ENCODE results near the gene DCST2. TPM values are rescaled to one million over a fixed set of nuclear protein-coding genes. Genes with fewer than 3 reads are reported as not detected.

The DCST2 gene
- total RNA-seq, 6 experiments from 2014 or later: 0.08 to 0.14 TPM; not detected in 4

GRCh38 chr1:155030899-155031298 lies 2.7 kb downstream of the DCST2 start:
- H3K27ac Mint-ChIP-seq: no peak overlapping the region
- H3K9me3 Mint-ChIP-seq: no peaks in the 10 kb centered on the region

GRCh38 chr1:155030243-155030795 lies 3.3 kb downstream of the DCST2 start:
- Mint-ChIP-seq H3K4me3 (no peak overlapping the region), H3K9me3 (no peaks in the 10 kb centered on the region), H3K27ac (no peak overlapping the region), H3K36me3 (ENCODE audit: low read depth) (no peaks in the 10 kb centered on the region), H3K4me1 (ENCODE audit: low read depth) (peaks cover 6% of the 10 kb centered on the region; the same call in 1 of the 2 replicates), H3K27me3 (ENCODE audit: insufficient read depth) (peaks cover 37% of the 10 kb centered on the region)
- TF ChIP-seq CTCF (IDR thresholded peaks at IDR 0.05): no peak
- no peak for DNase-seq

More at GRCh38 chr1:155030899-155031298, 2.7 kb downstream of the DCST2 start:
- Mint-ChIP-seq H3K27me3 (ENCODE audit: insufficient read depth) (peaks cover 37% of the 10 kb centered on the region), H3K4me3 (no peak overlapping the region), H3K4me1 (ENCODE audit: low read depth) (peaks cover 6% of the 10 kb centered on the region; the same call in 1 of the 2 replicates), H3K36me3 (ENCODE audit: low read depth) (no peaks in the 10 kb centered on the region)
- no peak for DNase-seq
- no peak for TF ChIP-seq CTCF (IDR thresholded peaks at IDR 0.05)

- no peak for DNase-seq
- Mint-ChIP-seq H3K27me3 (ENCODE audit: insufficient read depth) (peaks cover 30% of the 10 kb centered on the region), H3K4me3 (no peak overlapping the region), H3K9me3 (no peaks in the 10 kb centered on the region), H3K4me1 (ENCODE audit: low read depth) (peaks cover 6% of the 10 kb centered on the region; the same call in 1 of the 2 replicates), H3K36me3 (ENCODE audit: low read depth) (no peaks in the 10 kb centered on the region), H3K27ac (no peak overlapping the region)
- TF ChIP-seq CTCF (IDR thresholded peaks at IDR 0.05): no peak
Measured at GRCh38 chr1:155029513-155030242, 3.9 kb downstream of the DCST2 start.

- Mint-ChIP-seq H3K9me3 (no peaks in the 10 kb centered on the region), H3K36me3 (ENCODE audit: low read depth) (no peaks in the 10 kb centered on the region), H3K27ac (no peak overlapping the region), H3K4me3 (no peak overlapping the region), H3K27me3 (ENCODE audit: insufficient read depth) (peaks cover 8% of the 10 kb centered on the region), H3K4me1 (ENCODE audit: low read depth) (peaks cover 12% of the 10 kb centered on the region)
- no peak for TF ChIP-seq CTCF (IDR thresholded peaks at IDR 0.05)
- DNase-seq: peak; percentile 29
Measured at GRCh38 chr1:155026588-155026987, 7.0 kb downstream of the DCST2 start.

GRCh38 chr1:155026154-155026553 lies 7.4 kb downstream of the DCST2 start:
- Mint-ChIP-seq H3K9me3 (no peaks in the 10 kb centered on the region), H3K36me3 (ENCODE audit: low read depth) (no peaks in the 10 kb centered on the region), H3K4me1 (ENCODE audit: low read depth) (peaks cover 12% of the 10 kb centered on the region), H3K27me3 (ENCODE audit: insufficient read depth) (peaks cover 7% of the 10 kb centered on the region), H3K4me3 (no peak overlapping the region), H3K27ac (no peak overlapping the region)
- no peak for TF ChIP-seq CTCF (IDR thresholded peaks at IDR 0.05)
- DNase-seq: no peak
